SK-N-SH (cell line): ENCODE measurements around the gene DDX24.

Source experiments
- CTCF ChIP-seq: fragments of 200-600 bp; sonication (generic); IDR thresholded peaks from 2 replicates; pipeline ENCODE4 v1.6.1; 2017; ENCODE audit warnings: antibody characterized with exemption, mild to moderate bottlenecking, moderate library complexity
- EP300 ChIP-seq, 2 experiments: IDR thresholded peaks; 2 replicates each; pipeline versions ENCODE4 v1.4.0 to v1.6.1; 2012; ENCODE audit warnings: borderline replicate concordance in 1 of 2, low read depth in 1 of 2, low read length in 1 of 2
- EZH2phosphoT487 ChIP-seq: fragments of 200-600 bp; sonication (generic); IDR thresholded peaks from 2 replicates; pipeline ENCODE4 v1.6.1; 2017; ENCODE audit warnings: low read depth, mixed run types, mild to moderate bottlenecking, antibody characterized with exemption, moderate library complexity, borderline replicate concordance
- FOSL2 ChIP-seq: IDR thresholded peaks from 2 replicates; pipeline ENCODE4 v1.4.0; 2012; ENCODE audit warnings: low read depth, mild to moderate bottlenecking, moderate library complexity, borderline replicate concordance
- MXI1 ChIP-seq: IDR thresholded peaks from 2 replicates; pipeline ENCODE4 v1.6.1; 2012; ENCODE audit warnings: mild to moderate bottlenecking, low read depth, low read length, improper control_type of control experiment
- NRF1 ChIP-seq: IDR thresholded peaks from 2 replicates; pipeline ENCODE4 v1.6.1; 2012; ENCODE audit warnings: low read depth, mild to moderate bottlenecking, low read length
- PBX3 ChIP-seq: IDR thresholded peaks from 2 replicates; pipeline ENCODE4; 2012
- RXRA ChIP-seq: IDR thresholded peaks from 2 replicates; pipeline ENCODE4 v1.4.0; 2012; ENCODE audit warnings: low read depth, mild to moderate bottlenecking, borderline replicate concordance
- SIN3A ChIP-seq: IDR thresholded peaks from 2 replicates; pipeline ENCODE4 v1.6.1; 2012; ENCODE audit warnings: low read depth, mild to moderate bottlenecking, low read length, moderate library complexity, borderline replicate concordance
- TAF1 ChIP-seq: IDR thresholded peaks from 2 replicates; pipeline ENCODE4 v1.6.1; 2012; ENCODE audit warnings: low read depth, mild to moderate bottlenecking, low read length, moderate library complexity, borderline replicate concordance
- TEAD4 ChIP-seq: IDR thresholded peaks from 2 replicates; pipeline ENCODE4 v1.4.0; 2012; ENCODE audit warnings: mild to moderate bottlenecking, borderline replicate concordance; ENCODE audit not compliant: insufficient read depth
- YY1 ChIP-seq: IDR thresholded peaks from 2 replicates; pipeline ENCODE4 v1.4.0; 2012; ENCODE audit warnings: low read depth, mild to moderate bottlenecking
- TF ChIP-seq, protein P1 (sequence below): fragments of 150-350 bp; IDR thresholded peaks from 2 replicates; pipeline ENCODE4 v1.6.1; 2017; ENCODE audit warnings: antibody characterized with exemption, low read length, low read depth, borderline replicate concordance
- TF ChIP-seq, protein P2 (sequence below): IDR thresholded peaks from 2 replicates; pipeline ENCODE4 v1.4.0; 2012; ENCODE audit warnings: low read depth

DNA sequence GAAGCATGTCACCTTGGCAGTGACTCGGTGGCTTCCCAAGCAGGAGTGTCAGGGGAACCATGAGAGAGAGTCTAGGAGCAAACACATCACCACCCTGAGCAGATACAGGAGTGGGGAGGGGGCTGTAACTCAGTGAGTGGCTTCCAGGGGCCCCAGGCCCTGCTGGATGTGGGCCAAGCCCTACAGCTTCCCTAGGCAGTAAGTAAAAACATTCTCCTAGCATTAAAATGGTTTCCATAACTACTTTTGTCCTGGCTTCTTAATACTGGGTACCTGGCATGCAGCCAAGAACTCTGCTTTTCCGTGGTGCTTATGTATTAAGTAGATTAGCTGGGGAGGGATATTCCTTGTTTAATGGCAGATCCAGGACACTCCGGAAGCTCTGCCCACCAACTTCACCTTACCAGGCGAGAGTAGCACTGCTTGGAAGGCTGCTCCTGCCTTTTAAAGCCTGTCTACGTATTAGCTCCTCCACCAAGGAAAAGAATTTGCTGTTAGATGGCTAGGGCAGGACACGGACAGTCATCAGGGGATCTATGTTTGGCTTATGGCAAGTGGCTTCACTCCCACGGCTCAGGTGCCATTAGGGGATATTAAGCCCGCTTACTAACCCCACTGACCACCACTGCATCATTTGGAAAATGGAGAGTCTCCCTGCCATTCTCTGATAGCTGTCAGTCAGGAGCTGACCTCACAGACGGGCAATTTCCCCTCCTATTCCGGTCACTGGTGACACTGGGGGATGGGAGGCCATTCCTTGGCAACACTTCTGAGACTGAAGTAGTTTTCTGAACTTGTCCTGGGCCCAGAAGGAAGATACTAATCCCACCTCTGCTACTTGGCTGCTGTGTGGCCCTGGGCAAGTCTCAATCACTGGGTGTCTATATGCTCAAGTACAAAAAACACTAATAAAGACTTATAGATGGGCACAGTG lies 32.0 kb downstream of the DDX24 start:
- TF ChIP-seq TAF1 (no peak), PBX3 (no peak), NRF1 (no peak), FOSL2 (no peak), SIN3A (no peak), EZH2phosphoT487 (no peak), EP300 (IDR thresholded peaks at IDR 0.05; ENCODE audit: borderline replicate concordance in 1 of 2, low read depth in 1 of 2, low read length in 1 of 2) (no peak), TEAD4 (no peak), CTCF (no peak), YY1 (no peak), MXI1 (no peak), RXRA (no peak)
- TF ChIP-seq, protein P1, sequence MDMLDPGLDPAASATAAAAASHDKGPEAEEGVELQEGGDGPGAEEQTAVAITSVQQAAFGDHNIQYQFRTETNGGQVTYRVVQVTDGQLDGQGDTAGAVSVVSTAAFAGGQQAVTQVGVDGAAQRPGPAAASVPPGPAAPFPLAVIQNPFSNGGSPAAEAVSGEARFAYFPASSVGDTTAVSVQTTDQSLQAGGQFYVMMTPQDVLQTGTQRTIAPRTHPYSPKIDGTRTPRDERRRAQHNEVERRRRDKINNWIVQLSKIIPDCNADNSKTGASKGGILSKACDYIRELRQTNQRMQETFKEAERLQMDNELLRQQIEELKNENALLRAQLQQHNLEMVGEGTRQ = no peak
- TF ChIP-seq, protein P2, sequence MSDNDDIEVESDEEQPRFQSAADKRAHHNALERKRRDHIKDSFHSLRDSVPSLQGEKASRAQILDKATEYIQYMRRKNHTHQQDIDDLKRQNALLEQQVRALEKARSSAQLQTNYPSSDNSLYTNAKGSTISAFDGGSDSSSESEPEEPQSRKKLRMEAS = no peak
